H4 (cell line): ENCODE results near the gene PDZRN4. TPM values are rescaled to one million over a fixed set of nuclear protein-coding genes. Genes with fewer than 3 reads are reported as not detected.
A peak's percentile ranks its signal among the peaks of the same experiment; 100 is the strongest.

Experiments
- DNase-seq: peaks from one replicate; pipeline ENCODE4 v3.0.0-alpha.2; 2015; ENCODE audit warnings: low spot score
- total RNA-seq: library from RNA; depleted of rRNA; stranded (reverse); fragments of >200 nt; shearing (Covaris generic); gene quantifications from 2 replicates; pipeline ENCODE4 v1.2.3, GENCODE V29; 2014

The PDZRN4 gene
- total RNA-seq, 1 experiment from 2014 or later = not detected

DNA sequence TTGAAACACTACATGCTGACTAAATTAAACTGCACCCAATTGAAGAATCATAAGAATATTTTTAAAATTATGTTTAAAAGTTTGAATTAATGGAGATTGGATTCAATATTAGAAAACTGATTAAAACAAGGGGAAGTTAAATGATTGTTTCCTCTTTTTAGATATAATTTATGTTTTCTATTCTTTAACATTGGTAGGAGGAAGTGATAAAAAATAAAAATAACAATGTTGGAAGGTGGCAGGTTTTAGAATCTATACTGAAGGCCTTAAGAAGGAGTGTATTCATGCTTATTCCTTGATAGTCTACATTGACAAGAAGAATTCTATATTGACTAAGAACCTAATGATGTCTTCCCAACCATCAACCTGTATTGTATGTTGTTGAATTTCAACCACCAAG lies 168.1 kb downstream of the PDZRN4 start:
- DNase-seq = no peak

DNA sequence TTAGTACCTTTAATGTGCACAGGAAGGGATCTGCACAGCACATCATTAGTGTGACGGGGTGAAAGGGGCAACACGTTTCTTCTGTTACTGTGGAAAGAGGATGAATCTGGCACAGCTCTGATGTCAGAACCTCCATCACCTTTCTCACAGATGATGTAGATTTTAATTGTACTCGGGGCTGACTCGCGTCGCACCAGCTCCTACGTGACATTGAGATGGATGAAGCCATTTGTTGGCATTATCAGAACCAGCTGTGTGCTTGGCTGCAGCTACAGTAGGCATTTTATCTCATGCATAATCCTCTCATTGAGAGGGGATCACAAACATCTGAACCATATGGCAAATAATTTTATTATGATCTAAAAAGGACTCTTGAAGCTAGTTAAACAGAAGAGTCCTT lies 173.6 kb downstream of the PDZRN4 start:
- no peak for DNase-seq

DNA sequence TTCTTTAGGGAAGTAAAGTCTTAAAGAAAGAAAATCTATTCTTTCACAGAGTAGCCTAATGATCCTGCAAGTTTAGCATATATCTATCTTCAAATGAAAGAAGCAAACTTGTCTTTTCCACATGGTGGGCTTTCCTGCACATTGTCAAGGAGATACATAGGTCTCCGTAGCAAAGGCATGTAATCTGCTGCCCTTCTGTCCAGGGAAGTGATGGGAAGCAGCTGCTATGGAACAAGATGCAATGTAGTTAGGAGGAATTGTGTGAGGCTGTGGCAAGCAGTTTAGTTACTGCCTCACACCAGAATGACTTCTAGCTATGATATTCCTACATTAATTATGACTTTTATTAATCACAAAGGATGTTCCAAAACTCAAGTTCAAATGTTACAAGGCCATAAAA lies 174.4 kb downstream of the PDZRN4 start:
- DNase-seq = no peak

DNA sequence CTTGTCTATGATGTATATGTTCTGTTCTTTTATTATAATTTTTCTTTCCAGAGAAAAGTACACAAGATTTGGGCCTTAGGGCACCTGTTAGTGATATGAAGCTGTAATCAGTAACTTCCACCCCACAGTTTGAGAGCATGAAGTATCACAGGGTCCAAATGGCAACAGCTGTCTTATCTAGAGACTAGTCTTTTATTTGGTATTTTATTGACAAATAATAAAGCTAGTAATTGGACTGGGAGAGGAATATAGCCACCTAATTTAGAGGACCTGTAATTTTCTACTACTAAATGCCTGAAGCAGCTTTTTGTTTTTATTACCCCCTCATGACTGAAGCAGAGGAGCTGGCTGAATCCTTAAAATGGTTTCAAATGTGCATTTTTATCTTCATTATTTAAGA lies 174.8 kb downstream of the PDZRN4 start:
- no peak for DNase-seq

DNA sequence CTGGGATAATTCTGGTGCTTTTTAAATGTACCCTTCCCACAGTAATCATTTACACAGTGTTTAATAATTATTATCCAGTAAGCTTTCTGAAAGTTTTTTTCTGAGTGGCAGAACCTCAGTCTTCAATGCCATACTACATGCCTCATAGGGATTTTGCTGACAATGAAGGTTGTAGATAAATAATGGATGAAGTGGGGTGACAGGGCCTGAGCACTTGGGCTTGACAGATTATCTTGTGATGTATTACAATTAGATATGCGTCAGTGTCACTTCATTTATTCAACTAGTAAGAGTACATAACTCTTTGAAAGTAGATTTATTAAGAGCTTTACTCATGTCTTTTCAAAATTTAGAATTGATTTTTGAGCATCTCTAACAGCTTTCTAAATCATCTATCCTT lies 176.1 kb downstream of the PDZRN4 start:
- DNase-seq = no peak

DNA sequence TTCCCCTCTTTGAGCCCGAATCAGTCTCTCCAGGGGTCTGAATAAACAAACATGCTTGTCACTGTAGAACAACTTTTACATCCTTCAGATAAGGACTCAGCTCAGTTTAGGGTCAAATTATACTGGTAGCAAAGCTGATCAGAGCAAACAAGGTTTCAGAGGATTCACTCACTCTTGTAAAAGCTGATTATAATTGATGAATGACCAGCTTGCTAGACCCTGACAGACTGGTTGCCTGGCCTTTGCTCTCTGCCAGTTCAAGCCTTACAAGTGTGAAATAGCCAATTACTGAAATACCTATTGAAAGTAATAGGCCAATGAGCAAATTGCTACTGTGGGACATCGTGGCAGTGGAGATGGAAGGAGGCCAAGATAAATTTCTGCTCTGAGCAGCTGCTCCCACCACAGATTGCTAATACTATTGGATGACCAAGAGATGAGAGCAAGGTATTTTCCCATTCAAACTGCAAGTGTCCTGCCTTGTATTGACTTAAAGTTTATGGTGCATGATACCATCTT lies 177.6 kb downstream of the PDZRN4 start:
- no peak for DNase-seq

DNA sequence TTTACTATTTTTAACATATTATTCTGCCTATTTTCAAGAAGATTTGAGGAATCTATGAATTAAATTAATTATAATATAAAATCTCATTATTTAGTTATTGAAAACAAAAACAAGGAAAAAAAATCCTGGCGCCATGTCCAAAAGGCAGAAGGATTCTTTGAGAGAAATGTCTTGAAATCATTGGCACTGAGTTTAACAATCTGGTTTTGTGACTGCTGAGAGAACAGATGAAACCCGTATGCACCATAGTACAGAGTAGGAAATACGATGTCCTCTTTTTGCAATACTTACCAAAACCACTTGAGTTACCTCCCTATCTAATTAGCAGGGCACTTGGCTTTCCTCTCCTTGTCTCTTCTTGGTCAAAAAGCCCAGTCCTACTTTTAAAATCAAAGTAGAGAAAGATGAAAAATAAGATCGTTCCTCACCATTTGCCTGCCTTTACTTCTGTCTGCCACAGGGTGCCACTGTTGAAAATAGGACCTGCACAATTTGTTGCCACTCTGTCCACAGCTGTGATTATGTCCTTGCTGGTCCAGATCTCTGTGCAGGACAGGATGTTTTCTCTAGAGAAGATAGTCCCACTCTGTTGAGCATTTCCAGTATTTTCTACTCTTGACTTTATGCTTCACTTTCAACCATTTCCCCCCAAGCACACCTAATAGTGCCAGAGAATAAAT lies 179.7 kb downstream of the PDZRN4 start:
- peak; percentile 9 for DNase-seq

DNA sequence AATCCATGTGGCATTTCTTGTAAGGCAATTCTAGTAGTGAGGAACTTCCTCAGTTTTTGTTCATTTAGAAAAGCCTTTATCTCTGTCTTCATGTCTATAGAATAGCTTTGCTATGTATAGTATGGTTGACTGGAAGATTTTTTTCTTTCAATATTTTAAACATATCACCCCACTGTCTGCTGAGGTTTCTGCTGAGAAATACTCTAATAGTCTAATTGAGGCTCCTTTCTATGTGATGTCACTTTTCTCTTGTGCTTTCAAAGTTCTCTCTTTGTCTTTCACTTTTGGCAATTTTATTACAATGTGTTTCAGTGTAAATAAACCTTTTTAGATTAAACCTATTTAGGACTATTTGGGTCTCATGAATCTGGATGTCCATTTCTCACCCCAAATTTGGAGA lies 192.8 kb downstream of the PDZRN4 start:
- no peak for DNase-seq

DNA sequence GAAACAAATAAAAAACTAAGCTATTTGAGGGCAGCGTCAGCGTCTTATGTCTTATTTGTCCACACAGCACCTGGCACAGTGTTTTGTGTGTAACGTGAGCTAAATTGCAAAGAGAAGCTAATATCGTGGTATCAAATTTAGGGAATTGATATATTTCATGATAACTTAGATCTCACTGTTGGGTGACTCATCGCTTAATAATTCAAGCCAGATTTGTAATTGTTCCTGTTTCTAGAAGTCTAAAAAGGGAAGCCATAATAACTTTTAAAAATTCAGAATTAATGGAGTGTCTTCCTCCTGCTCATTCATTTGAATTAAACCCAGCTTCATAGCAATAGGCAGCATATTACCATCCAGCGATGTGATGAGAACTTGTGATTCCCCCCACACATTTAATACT lies 214.7 kb downstream of the PDZRN4 start:
- DNase-seq = no peak

DNA sequence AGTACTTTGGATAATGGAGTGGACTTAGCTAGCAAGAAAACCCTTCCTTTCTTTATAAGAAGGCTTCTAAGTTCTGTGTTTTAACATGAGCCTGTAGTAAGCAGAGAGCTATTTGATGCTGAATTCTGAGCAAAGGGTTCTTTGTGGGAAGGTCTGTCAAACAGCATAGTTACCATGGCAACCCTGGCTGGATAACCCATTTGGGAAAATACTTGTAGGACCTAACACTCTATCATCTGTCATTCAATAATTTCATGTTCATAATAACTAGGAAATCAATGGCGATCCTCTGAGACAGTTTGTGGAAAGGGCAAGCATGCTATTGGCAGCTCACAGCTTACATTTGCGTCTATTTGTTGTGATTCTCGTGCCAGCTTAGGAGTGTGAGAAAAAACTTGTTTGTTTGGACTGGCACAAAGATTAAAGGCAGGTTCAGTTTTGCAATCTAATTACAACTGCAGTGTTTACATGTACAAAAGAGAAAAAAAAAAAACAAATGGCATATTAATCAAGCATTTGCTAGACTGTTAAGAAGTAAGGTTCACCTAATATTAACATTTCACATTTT lies 219.2 kb downstream of the PDZRN4 start:
- DNase-seq = peak; percentile 5

DNA sequence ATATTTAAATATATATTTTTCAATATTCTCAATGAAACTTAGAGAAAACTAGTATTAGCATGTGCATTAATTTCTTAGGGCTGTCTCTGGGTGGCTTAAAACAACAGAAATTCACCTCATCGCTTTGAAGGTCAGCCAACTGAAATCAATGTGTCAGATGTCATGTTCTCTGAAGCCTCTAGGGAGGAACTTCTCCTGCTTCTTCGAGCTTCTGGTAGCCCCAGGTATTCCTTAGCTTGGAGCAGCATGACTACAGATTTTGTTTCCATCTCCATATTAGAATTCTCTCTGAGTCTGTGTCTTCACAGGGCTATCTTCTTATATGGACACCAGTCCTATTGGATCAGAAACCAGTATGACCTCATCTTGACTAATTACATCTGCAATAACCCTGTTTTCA lies 221.5 kb downstream of the PDZRN4 start:
- no peak for DNase-seq

DNA sequence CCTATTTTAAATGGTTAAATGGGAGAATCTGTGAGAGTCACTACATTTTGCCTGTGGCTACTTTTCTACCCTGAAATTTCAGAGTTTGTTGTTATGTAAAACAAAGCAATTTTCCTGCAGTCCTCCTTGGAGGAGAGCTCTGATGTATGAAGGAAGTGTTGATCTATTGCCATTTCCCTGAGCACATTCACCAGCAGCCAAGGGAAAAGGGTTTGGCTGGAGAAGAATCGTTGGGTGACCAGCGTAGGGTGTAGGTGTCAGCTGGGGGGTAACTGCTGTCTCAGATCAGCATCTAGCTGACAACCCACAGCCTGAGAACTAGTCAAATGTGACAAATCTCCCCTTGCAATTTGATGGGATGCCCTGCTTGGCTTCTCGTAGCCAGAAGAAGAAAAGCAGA lies 230.5 kb downstream of the PDZRN4 start:
- no peak for DNase-seq

DNA sequence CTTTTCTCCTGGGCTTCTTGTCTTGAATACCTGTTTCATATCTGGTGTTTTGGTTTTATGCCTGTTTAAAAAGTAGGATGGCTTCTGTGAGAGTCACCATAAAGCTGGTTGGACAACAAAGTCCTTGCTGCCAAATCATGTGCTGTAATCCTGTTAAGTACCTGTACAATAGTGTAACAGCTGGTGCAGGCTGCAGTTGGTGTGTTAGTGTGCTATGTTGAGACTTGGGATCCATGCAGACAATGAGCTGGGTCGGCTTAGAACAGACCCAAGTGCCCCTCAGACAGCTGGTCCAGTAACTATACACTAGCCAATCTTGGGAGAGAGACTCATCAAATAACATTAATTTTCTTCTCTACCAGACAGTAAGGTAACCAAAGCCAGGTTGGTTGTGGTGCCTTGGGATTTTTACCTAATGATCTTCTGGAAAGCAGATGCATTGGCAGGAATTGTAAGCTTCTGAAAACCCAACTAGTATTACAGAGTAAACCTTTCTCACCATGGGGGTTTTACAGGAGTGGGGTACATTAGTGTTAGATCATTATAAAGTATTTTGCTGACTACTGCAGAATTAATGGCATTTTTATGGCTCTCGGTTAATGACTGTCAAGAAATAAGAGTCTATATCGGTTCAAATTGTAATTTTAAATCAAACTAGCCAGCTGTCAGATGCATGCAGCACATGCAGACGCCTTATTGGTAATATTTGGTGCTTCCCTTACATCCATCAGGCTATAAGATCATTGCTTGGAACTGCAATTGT lies 231.2 kb downstream of the PDZRN4 start:
- no peak for DNase-seq

DNA sequence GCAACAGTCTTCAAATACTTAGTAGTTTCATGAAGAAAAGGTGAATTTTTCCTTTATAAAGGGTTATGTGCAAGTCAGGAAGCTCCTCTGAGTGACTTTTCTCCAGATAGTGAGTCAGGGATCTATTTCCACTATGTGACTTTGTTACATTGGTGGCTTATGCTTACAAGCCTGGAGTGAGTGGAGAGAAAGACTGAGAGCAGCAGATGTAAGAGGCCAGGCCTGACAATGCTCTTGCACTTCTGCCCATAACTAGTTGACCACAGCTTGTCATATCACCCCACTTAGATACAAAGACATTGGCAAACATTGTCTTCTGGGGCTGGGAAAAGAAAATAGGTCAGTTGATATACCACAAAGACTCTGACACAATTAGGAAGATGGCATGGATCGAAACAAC lies 236.5 kb downstream of the PDZRN4 start:
- no peak for DNase-seq

DNA sequence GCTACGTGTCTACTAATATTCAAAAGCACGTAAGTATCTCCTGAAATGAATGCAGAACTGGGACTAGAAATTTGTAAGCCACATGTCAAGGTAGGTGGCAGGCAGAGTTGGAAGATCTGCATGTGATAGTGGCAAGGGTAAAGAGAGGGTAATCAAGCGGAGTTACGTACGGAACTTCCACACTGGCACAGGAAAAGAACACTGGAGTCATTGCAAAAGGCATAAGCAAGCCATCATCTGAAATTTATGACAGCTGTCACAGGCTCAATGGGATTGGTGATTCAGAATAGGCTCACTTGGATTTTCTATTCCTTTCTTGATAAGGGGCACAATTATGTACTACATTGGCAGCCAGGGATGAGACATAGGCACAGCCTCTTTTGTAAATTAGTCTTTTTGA lies 245.3 kb downstream of the PDZRN4 start:
- no peak for DNase-seq

DNA sequence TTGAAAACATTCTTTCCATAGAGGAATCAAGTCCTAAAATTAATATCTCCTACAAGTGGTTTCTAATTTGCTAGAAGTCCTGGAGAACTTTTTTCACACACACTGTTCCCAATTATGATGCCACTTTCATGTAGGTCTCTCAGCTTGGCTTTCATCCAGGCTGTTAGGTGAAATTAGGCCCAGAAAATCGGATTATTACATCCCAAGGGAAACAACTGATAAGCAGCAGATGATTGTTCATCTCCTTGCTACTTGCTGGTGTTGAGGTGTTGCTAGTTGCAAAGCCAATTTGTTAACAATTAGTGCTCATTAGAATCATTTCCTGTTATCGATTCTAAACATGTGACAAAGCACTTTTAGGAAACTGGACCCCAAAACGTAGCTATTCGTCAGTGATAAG lies 248.0 kb downstream of the PDZRN4 start:
- no peak for DNase-seq

DNA sequence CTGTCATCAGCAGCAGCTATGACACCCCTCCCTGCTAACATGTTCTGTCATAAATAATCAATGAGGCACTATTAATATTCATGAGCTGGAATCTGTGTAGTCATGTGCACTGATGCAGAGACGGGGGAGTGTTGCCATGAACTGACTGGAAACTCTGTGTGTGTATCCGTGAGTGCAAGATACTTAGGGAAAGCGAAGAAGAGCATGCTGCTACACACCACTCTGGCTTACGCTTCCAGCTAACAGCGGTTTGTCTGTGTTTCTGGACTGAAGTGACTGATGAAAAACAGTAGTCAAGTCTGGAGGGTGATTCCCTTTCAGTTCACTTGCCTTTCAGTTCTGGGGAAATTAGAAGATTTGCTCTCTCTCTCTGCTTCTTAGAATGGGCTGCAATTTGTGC lies 249.4 kb downstream of the PDZRN4 start:
- no peak for DNase-seq

DNA sequence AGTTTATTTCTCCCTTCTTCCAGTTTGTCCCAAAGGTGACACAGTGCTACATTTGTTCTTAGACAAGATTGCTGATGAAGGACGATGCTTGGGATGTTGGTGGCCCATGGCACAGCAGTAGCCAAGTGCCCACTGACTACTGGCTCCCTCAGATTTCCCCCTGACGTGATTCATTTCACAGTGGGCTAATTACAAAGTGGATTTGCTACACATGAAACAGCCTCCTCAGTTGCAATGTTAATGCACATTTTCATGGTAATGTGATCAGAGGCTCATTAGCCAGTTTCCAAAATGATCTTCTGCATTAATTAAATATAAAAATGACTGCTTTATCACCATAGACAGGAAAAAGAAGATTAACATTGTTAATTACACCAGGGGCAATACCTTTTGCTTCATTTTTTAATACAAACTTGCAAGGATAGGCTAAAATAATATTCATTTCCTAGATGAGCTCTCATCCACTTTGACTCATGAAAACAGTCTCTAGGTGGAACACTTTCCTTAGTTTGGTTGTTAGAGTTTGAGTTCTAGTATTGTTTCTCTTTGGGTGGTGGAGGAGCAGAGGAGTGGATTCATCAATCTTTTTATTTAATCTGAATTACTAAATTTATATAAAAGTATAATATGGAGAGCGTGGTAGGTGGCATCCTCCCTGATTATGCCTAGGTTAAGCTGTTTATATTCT lies 250.9 kb downstream of the PDZRN4 start:
- DNase-seq = no peak

DNA sequence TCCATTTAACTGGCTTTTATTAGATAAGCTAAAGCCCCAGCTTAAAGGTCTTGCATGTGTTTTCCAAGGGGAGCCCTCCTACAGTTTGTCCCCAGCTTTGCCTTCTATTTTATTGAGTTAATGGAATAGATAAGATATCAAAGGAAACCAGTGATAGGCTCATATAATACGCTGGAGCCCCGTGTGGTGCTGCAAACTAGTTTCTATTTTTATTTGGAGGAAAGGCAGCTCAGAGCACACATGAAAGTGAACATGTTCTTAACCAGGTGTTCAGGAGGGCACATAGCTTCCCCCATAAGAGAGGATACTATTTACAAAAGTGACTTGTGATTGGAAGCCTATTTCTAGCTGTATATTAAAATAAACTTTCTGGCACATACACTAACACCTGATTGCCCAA lies 251.7 kb downstream of the PDZRN4 start:
- no peak for DNase-seq

DNA sequence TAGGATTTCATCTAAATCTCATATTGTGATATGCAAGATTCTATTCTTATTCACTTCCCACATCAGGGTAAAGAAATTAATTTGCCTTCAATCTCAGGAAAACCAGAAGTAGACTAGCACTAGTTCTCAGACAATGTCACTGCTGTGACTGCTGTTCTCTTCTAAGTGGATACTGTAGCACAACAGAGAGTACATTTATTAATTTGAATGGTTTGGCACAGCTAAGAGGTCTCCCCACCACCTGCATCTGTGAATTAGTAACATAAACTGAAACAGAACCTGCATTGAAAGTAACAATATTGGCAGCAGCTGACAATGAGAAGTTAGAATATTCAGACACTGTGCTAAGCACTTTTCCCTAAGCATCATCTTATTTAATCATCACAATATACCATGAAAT lies 253.1 kb downstream of the PDZRN4 start:
- no peak for DNase-seq

DNA sequence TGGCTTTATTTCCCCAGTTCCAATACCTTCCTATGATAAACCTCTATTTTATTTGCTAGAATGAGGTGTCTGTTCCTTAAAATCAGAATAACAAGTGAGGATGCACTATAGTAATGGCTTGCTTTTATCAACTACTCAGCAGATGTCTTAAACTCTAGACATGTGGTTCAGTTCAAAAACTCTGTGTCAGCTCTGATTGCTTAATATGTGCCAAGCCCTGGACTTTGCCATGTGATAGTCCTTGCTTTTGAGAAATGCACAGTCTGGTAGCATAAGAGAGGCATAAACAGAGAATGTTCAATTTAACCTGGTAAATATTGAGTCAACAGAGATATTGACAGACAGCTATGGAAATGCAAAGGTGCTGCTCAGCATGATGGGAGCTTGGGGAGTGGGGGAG lies 254.8 kb downstream of the PDZRN4 start:
- no peak for DNase-seq

DNA sequence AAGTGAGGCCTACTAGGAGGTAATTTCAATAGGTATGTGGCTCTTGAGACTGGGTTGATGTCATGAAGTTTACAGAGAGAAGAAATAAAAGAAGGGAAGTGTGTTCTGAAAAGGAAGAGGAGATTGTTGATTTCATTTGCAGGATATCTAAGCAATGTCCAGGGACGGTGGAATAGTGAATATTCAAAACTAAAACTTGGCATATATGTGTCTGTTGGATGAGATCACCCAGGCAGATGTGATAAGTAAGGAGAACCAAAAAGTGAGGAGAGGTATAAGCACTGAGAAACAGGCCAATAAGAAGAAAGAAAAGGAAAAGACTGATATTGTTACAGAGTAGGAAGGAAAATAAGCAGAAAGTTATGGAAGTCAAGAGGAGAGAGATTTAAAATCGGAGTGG lies 255.6 kb downstream of the PDZRN4 start:
- no peak for DNase-seq
